ENCODE results near the gene FCHSD2. TPM values are rescaled to one million over a fixed set of nuclear protein-coding genes. Genes with fewer than 3 reads are reported as not detected.
"Not testable (repeated sequence)": the region's sequence is repeated elsewhere in the genome, so short reads cannot be mapped to it uniquely, and the experiment has no call there.

Gene FCHSD2
- total RNA-seq, 1 experiment from 2014 or later, result 5.7 TPM

DNA sequence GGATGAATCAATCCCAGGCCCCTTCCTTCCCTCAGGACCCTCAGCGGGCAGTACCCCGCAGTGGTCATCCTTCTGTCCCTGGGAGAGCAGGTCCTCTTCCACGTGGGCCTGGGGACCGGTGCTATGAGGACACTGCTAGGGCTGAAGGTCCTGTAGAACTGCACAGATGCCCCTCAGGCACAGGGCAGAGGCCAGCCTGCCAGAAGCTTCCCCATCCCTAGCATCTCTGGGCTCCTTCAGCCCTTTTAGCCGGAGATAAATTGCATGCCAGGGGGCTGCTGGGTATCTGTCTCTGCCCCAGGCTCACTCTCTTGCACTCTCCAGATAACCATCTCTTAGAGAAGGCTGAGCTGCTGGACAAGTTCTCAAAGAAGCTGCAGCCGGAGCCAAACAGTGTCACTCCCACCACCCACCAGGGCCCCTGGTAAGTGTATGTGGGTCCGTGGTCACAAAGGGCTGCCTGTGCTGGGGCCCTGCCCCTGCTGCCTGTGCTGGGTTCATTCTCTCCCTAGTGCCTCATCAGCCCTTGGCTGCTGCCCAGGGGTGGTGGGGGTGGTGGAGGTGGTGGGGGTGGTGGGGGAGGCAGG lies 325.6 kb downstream of the FCHSD2 start:
- no peak for DNase-seq (ENCODE audit: low read depth in 1 of 2, low spot score in 2 of 2)
- Histone ChIP-seq H3K36me3 (no peaks in the 10 kb centered on the region; the same call in 1 of the 2 replicates), H3K4me1 (replicated peaks) (peaks cover 24% of the 10 kb centered on the region), H3K9me3 (replicated peaks) (no peaks in the 10 kb centered on the region), H3K27me3 (replicated peaks) (no peaks in the 10 kb centered on the region), H3K4me3 (no peak overlapping the region), H3K27ac (no peak overlapping the region)

DNA sequence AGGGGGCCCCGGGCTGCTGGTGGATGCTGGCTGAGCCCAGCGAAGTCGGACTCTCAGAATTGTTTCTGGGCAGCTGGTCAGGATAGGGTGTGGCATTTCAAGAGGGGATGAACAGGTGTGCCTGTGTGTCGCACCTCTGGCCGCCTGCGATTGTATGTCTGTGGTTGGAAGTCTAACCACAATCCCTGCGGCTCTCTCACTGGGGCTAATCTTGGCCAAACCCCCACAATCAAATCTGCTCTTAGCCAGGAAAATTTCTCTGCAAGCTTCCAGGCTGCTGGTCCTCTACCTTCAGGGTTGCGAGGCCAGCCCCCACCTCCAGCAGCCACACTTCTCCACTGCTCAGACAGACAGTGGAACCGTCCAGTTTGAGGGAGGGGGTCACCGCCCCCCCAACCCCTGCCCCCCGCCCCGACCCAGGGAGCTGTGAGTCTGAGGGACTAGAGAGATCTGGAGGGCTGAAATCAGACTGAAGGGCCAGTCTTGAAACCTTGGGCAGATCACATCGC lies 327.0 kb downstream of the FCHSD2 start:
- no peak for DNase-seq (ENCODE audit: low read depth in 1 of 2, low spot score in 2 of 2)

DNA sequence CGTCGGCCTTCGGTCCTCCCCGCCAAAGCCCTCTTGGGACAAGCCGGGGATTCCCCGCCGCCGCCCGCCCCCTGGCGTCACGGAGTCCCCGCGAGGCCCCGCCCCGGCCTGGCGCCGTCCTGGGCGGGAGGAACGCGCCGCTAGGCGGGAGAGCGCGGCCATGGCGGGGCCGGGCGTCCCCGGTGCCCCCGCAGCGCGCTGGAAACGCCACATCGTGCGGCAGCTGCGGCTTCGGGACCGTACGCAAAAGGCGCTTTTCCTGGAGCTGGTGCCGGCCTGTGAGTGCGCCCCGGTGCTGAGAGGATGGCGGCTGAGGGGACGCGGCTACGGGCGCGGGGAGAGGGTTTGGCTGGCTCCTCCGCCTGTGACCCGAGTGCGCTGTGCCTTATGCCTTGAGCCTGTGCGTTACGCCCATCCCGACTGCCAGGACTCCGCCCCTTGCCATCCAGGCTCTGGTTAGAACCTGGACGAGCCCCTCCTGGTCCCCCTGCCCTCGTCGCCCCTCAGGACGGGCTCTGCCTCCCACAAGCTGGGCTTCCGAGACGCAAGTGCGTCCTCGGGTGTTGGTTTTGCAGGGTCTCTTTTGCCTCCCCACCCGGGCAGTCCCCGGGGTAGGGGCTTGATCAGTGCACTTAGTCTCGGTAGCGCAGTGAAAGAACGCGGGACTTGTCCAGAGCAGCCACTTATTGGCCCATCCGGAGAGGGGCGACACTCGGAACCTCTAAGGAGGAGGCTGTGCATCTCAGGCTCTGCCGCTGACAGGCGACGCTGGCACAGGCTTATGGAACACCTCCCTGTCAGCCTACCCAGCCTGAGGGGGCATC lies 327.6 kb downstream of the FCHSD2 start, which contains the start of gene ATG16L2:
ATG16L2 (plus strand) TSS at position 126 of the 824 bp plus-strand sequence; CDS start at position 161, 35 bp downstream.
- H3K4me3 ChIP-seq, result peak within 1 kb of the TSS; percentile 69
- no peaks in the 10 kb centered on the region; the same call in 1 of the 2 replicates for H3K36me3 ChIP-seq
- H3K9me3 ChIP-seq (replicated peaks), result no peaks in the 10 kb centered on the region
- H3K27me3 ChIP-seq (replicated peaks), result no peaks in the 10 kb centered on the region
- peak within 1 kb of the TSS; percentile 100 for H3K27ac ChIP-seq
- DNase-seq (ENCODE audit: low read depth in 1 of 2, low spot score in 2 of 2), result peak; percentile 73 to 93
- H3K4me1 ChIP-seq (replicated peaks), result peaks cover 24% of the 10 kb centered on the region

More for the DNA sequence above, 327.0 kb downstream of the FCHSD2 start:
- peak overlapping the region; percentile 100 for H3K27ac ChIP-seq
- H3K4me3 ChIP-seq, result peak overlapping the region; percentile 69
- no peaks in the 10 kb centered on the region for H3K9me3 ChIP-seq (replicated peaks)
- peaks cover 24% of the 10 kb centered on the region for H3K4me1 ChIP-seq (replicated peaks)
- no peaks in the 10 kb centered on the region for H3K27me3 ChIP-seq (replicated peaks)
- H3K36me3 ChIP-seq, result no peaks in the 10 kb centered on the region; the same call in 1 of the 2 replicates

DNA sequence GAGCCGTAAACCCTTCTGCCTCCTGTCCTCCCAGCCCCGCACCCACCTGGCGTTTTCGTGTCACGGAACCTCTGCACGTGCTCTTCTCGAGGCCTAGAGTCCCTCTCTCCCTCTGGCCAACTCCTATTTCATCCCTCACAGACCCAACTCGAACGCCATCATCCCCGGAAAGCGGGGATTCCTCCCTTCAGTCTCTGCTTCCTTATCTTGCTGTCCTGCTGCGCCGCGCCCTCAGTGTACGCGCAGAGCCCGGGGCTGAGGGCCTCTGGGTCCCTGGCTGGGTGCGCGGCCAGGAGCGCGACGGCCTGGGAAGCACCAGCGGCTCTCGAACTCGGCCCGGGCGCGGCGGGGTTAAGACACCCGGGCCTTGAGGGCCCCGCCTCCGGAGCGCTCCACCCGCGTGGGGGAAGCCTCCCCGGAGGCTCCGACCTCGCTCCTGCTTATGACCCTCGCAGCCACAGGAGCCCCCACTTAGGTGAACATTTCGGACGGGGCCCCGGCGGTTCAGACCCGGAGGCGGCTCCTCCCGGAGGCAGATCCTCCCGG lies 328.3 kb downstream of the FCHSD2 start:
- Histone ChIP-seq H3K4me1 (replicated peaks) (peaks cover 24% of the 10 kb centered on the region), H3K4me3 (peak overlapping the region; percentile 69), H3K36me3 (no peaks in the 10 kb centered on the region; the same call in 1 of the 2 replicates), H3K27me3 (replicated peaks) (no peaks in the 10 kb centered on the region), H3K9me3 (replicated peaks) (no peaks in the 10 kb centered on the region), H3K27ac (peak overlapping the region; percentile 100)
- DNase-seq (ENCODE audit: low read depth in 1 of 2, low spot score in 2 of 2), result peak; percentile 67 to 93

DNA sequence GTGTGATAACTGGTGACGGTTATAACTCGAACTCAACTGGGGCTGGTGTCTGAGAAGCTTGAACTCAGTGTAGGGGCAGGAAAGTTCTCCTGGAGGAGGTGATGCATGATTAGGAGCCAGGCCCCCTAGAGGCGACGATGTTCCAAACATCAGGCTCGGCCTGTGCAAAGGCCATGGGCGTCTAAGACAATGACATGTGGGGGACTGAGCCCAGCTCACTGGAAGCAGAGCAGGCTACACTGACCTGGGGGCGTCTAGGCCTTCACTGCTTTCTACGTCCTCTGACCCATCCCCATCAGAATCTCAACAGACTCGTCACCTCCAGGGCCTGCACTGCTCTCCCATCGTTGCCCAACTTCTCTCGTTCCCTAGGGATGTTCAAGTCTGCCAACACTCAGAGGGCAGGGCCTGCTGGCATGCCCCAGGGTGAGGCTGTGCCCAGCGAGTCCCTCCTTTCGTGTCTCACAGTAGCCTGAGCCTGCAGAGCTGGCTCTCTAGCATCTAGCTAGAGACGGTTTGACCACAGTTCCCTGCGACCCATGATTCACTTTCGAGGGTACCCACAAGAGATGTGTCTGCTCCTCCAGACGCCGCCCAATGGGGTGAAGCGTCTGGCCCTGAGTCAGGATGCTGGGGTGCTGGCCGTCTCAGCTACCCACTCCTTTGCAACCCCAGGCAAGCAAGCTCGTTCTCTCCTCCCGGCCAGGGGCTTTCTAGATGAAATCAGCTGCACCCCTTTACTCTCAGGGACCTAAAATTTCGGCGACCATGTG lies 329.0 kb downstream of the FCHSD2 start:
- peak; percentile 40 to 57 for DNase-seq (ENCODE audit: low read depth in 1 of 2, low spot score in 2 of 2)
- H3K27me3 ChIP-seq (replicated peaks), result no peaks in the 10 kb centered on the region
- H3K4me1 ChIP-seq (replicated peaks), result peaks cover 31% of the 10 kb centered on the region
- no peaks in the 10 kb centered on the region; the same call in 1 of the 2 replicates for H3K36me3 ChIP-seq
- H3K27ac ChIP-seq, result peak overlapping the region; percentile 100
- H3K4me3 ChIP-seq, result peak overlapping the region; percentile 69
- no peaks in the 10 kb centered on the region for H3K9me3 ChIP-seq (replicated peaks)

DNA sequence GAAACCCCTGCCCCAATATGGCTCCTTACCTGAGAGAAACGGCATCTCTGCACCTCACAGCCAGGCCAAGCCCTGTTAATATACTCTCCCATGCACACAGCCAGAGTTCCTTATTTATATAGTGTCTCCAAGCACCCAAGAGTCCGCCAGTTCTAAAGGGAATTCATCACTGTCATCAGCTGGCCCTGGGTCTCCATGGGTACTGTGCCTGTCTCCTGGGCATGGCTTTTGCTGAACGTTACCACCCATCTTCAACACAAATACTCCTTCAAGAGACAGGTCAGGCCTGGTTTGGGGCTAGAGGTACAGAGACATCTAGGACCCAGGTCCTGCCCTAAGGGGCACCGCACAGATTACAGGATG lies 329.5 kb downstream of the FCHSD2 start:
- no peaks in the 10 kb centered on the region for H3K27me3 ChIP-seq (replicated peaks)
- H3K4me1 ChIP-seq (replicated peaks), result peaks cover 34% of the 10 kb centered on the region
- no peak for DNase-seq (ENCODE audit: low read depth in 1 of 2, low spot score in 2 of 2)
- H3K36me3 ChIP-seq, result no peaks in the 10 kb centered on the region; the same call in 1 of the 2 replicates
- H3K4me3 ChIP-seq, result peak overlapping the region; percentile 69
- no peak overlapping the region for H3K27ac ChIP-seq
- H3K9me3 ChIP-seq (replicated peaks), result no peaks in the 10 kb centered on the region

DNA sequence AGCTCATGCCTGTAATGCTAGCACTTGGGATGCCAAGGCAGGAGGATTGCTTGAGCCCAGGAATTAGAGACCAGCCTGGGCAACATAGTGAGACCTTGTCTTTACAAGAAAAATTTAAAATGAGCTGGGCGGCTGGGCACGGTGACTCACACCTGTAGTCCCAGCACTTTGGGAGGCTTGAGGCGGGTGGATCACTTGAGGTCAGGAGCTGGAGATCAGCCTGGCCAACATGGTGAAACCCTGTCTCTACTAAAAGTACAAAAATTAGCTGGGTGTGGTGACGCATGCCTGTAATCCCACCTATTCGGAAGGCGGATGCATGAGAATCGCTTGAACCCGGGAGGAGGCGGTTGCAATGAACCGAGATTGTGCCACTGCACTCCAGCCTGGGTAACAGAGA lies 330.4 kb downstream of the FCHSD2 start:
- H3K36me3 ChIP-seq; H3K9me3 ChIP-seq (replicated peaks); H3K27me3 ChIP-seq (replicated peaks); H3K4me3 ChIP-seq; DNase-seq (ENCODE audit: low read depth in 1 of 2, low spot score in 2 of 2); H3K27ac ChIP-seq: not testable (repeated sequence)
- H3K4me1 ChIP-seq (replicated peaks), result peaks cover 42% of the 10 kb centered on the region

DNA sequence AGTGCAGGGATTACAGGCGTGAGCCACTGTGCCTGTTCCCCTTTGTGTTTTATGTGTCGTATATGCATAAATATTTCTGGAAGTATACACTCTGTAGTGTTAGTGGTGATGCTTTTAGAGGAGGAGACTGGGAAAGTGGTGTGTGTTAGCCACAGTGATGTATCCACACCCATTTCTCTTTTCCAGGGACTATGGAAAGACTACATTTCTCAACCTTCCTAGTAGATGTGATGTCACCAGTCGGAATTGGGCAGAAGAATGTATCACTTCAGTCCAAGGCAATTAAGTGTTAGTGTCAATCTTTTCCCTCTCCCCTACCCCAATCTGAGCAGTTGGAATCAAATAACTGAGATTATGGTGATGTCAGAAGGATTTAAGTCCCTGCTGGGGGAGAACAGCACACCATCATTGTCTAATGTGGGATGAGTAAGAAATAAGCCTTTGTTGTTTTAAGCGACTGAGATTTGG lies 333.8 kb downstream of the FCHSD2 start:
- no peak overlapping the region for H3K4me3 ChIP-seq
- H3K36me3 ChIP-seq, result no peaks in the 10 kb centered on the region; the same call in 1 of the 2 replicates
- H3K9me3 ChIP-seq (replicated peaks), result no peaks in the 10 kb centered on the region
- H3K27ac ChIP-seq, result no peak overlapping the region
- peaks cover 32% of the 10 kb centered on the region for H3K4me1 ChIP-seq (replicated peaks)
- no peak for DNase-seq (ENCODE audit: low read depth in 1 of 2, low spot score in 2 of 2)
- H3K27me3 ChIP-seq (replicated peaks), result no peaks in the 10 kb centered on the region

DNA sequence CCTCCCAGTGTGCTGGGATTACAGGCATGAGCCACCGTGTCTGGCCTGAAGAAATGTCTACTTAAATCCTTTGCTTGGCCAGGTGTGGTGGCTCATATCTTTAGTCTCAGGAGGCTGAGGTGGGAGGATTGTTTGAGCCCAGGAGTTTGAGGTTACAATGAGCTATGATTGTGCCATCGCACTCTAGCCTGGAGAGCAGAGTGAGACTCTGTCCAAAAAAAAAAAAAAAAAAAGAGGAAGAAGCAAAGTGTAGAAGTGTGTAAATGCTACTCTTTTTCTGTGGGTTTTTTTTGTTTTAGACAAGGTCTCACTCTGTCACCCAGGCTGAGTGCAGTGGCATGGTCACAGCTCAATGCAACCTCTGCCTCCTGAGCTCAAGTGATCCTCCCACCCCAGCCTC lies 334.3 kb downstream of the FCHSD2 start:
- no peak for DNase-seq (ENCODE audit: low read depth in 1 of 2, low spot score in 2 of 2)
- no peaks in the 10 kb centered on the region for H3K27me3 ChIP-seq (replicated peaks)
- H3K36me3 ChIP-seq, result no peaks in the 10 kb centered on the region
- no peak overlapping the region; the same call in 1 of the 2 replicates for H3K27ac ChIP-seq
- H3K4me3 ChIP-seq, result no peak overlapping the region
- H3K4me1 ChIP-seq (replicated peaks), result peaks cover 26% of the 10 kb centered on the region
- no peaks in the 10 kb centered on the region for H3K9me3 ChIP-seq (replicated peaks)

DNA sequence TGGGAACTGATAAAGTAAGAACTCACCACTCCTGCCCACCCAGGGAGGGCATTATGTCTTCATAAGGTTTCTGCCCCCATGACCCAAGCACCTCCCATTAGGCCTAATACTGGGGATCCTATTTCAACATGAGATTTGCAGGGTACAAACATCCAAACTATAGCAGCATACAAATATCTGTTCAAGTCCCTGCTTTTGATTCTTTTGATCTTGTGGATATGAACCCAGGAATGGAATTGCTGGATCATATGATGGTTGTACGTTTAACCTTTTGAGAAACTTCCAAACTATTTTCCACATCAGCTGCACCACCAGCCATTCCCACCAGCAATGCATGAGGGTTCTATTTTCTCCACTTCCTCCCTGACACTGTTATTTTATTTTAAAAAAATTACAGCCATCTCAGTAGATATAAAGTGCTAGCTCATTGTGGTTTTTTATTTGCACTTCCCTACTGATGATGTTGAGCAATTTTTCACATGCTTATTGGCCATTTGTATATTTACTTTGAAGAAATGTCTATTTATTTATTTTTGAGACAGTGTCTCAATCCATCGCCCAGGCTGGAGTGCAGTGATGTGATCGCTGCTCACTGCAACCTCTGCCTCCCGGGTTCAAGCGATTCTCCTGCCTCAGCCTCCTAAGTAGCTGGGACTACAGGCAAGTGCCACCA lies 335.0 kb downstream of the FCHSD2 start:
- no peaks in the 10 kb centered on the region for H3K27me3 ChIP-seq (replicated peaks)
- no peaks in the 10 kb centered on the region for H3K9me3 ChIP-seq (replicated peaks)
- no peaks in the 10 kb centered on the region for H3K36me3 ChIP-seq
- no peak overlapping the region for H3K4me3 ChIP-seq
- H3K27ac ChIP-seq, result peak overlapping the region; percentile 73
- DNase-seq (ENCODE audit: low read depth in 1 of 2, low spot score in 2 of 2), result peak in 1 of 2 experiments; percentile 55
- peaks cover 23% of the 10 kb centered on the region for H3K4me1 ChIP-seq (replicated peaks)

DNA sequence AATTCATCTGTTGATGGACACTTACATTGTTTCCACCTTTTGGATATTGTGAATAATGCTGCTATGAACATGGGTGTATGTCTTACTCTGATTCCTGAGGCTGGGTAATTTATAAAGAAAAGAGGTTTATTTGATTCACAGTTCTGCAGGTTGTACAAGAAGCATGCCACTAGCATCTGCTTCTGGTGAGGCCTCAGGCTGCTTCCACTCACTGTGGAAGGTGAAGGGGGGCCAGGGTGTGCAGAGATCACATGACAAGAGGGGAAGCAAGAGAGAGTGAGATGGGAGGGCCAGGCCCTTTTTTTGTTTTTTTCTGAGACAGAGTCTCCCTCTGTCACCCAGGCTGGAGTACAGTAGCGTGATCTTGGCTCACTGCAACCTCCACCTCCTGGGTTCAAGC lies 335.7 kb downstream of the FCHSD2 start:
- not testable (repeated sequence) for H3K4me3 ChIP-seq; DNase-seq (ENCODE audit: low read depth in 1 of 2, low spot score in 2 of 2); H3K36me3 ChIP-seq; H3K27me3 ChIP-seq (replicated peaks); H3K9me3 ChIP-seq (replicated peaks)
- H3K4me1 ChIP-seq (replicated peaks), result peaks cover 23% of the 10 kb centered on the region
- H3K27ac ChIP-seq, result peak overlapping the region; percentile 73; the same call in 1 of the 2 replicates

DNA sequence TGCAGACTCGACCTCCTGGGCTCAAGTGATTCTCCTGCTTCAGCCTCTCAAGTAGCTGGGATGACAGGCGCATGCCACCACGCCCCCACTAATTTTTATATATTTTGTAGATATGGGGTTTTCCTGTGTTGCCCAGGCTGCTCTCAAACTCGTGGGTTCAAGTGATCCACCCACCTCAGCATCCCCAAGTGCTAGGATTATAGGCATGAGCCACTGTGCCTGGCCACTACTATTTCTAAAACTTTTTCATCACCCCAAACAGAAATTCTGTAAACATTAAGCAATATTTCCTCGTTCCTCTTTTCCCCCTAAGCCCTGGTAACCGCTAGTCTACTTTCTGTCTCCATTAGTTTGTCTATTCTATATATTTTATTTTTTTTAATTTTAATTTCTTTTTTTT lies 336.9 kb downstream of the FCHSD2 start:
- Histone ChIP-seq H3K4me1 (replicated peaks) (peaks cover 23% of the 10 kb centered on the region), H3K27ac (no peak overlapping the region), H3K9me3 (replicated peaks) (no peaks in the 10 kb centered on the region), H3K4me3 (no peak overlapping the region), H3K36me3 (no peaks in the 10 kb centered on the region), H3K27me3 (replicated peaks) (no peaks in the 10 kb centered on the region)
- DNase-seq (ENCODE audit: low read depth in 1 of 2, low spot score in 2 of 2), result no peak

DNA sequence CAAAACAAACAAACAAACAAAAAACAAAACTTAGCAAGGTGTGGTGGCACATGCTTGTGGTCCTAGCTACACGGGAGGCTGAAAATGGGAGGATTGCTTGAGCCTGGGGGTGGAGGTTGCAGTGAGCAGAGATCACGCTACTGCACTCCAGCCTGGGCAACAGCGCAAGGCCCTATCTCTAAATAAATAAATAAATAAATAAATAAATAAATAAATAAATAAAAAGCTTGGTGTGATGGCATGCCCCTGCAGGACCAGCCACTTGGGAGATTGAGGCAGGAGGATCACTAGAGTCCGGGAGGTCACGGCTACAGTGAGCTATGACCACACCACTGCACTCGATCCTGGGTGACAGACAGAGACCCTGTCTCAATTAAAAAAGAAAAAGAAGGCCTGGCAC lies 339.3 kb downstream of the FCHSD2 start:
- Histone ChIP-seq H3K27ac (no peak overlapping the region), H3K27me3 (replicated peaks) (no peaks in the 10 kb centered on the region), H3K4me3 (no peak overlapping the region), H3K36me3 (no peaks in the 10 kb centered on the region), H3K9me3 (replicated peaks) (no peaks in the 10 kb centered on the region), H3K4me1 (replicated peaks) (peaks cover 14% of the 10 kb centered on the region)
- DNase-seq (ENCODE audit: low read depth in 1 of 2, low spot score in 2 of 2), result no peak

Measured in SJSA1 (cell line).